ENCODE measurements around the gene ERVH48-1.

- no peak for TF ChIP-seq CTCF (IDR thresholded peaks at IDR 0.05)
- no peak for TF ChIP-seq POLR2AphosphoS5 (IDR thresholded peaks at IDR 0.05)
These were observed 25.0 kb downstream of the ERVH48-1 start for GRCh38 chr21:42900446-42900845.

Measured in upper lobe of left lung (tissue), 4 donors.